GM12891 (cell line): ENCODE data around the gene PMPCA.

Experiments used
- PAX5 ChIP-seq: IDR thresholded peaks from 2 replicates; pipeline ENCODE4 v1.6.1; 2011; ENCODE audit warnings: low read length, moderate library complexity, mild to moderate bottlenecking; ENCODE audit not compliant: insufficient read depth, severe bottlenecking
- POLR2A ChIP-seq: IDR thresholded peaks from 2 replicates; pipeline ENCODE4 v1.6.1; 2011; ENCODE audit warnings: low read depth, low read length, control low read depth
- POLR2AphosphoS5 ChIP-seq: IDR thresholded peaks from 2 replicates; pipeline ENCODE4 v1.6.1; 2011; ENCODE audit warnings: low read depth, low read length, control low read depth
- SPI1 ChIP-seq: IDR thresholded peaks from 2 replicates; pipeline ENCODE4 v1.6.1; 2011; ENCODE audit warnings: low read depth, low read length, control low read depth
- TAF1 ChIP-seq: IDR thresholded peaks from 2 replicates; pipeline ENCODE4 v1.6.1; 2011; ENCODE audit warnings: low read depth, low read length, control low read depth

DNA sequence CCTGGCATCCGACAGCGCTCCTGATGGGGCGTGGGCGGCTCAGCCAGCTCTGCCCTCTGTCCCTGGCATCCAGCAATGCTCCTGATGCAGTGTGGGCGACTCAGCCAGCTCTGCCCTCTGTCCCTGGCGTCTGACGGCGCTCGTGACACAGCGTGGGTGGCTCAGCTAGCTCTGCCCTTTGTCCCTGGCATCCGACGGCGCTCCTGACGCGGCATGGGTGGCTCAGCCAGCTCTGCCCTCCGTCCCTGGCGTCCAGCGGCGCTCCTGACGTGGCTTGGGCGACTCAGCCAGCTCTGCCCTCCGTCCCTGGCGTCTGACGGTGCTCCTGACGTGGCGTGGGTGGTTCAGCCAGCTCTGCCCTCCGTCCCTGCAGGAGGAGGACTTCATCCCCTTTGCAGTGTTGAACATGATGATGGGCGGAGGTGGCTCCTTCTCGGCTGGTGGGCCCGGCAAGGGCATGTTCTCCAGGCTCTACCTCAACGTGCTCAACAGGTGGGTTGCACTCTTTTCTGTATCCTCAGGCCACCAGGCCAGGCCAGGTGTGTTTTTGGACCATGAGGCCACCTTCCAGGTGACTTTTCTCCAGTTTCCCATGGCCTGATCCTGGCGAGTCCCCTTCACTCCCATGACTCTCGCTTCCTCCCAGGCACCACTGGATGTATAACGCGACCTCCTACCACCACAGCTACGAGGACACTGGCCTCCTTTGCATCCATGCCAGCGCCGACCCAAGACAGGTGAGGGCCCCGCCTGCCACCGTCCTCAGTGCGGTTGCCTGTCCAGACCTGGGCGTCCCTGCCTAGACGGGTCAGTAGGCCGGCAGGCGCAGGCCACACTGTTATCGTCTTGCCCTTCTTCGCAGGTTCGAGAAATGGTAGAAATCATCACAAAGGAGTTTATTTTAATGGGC is 8.0 kb downstream of the PMPCA start:
- TF ChIP-seq POLR2AphosphoS5 = no peak
- TF ChIP-seq TAF1 = no peak
- no peak for TF ChIP-seq SPI1
- TF ChIP-seq POLR2A = peak; percentile 13; the same call in 1 of the 2 replicates
- no peak for TF ChIP-seq PAX5
